Osteocyte (in vitro differentiated cells): ENCODE measurements around the gene USP34. TPM values are rescaled to one million over a fixed set of nuclear protein-coding genes. Genes with fewer than 3 reads are reported as not detected.
A peak's percentile ranks its signal among the peaks of the same experiment; 100 is the strongest.
"Not testable (repeated sequence)": the region's sequence is repeated elsewhere in the genome, so short reads cannot be mapped to it uniquely, and the experiment has no call there.

Source experiments
- DNase-seq: peaks from one replicate; pipeline ENCODE4 v3.0.0; 2021; ENCODE audit warnings: mixed read lengths; ENCODE audit not compliant: unreplicated experiment; ENCODE audit errors: extremely low spot score
- H3K27ac Mint-ChIP-seq: one replicate; pipeline ENCODE4 v1.8.0; 2021; ENCODE audit warnings: mild to moderate bottlenecking, mixed read lengths; ENCODE audit not compliant: unreplicated experiment
- H3K27me3 Mint-ChIP-seq: one replicate; pipeline ENCODE4 v1.8.0; 2021; ENCODE audit warnings: mixed read lengths; ENCODE audit not compliant: unreplicated experiment
- H3K36me3 Mint-ChIP-seq: one replicate; pipeline ENCODE4 v1.8.0; 2021; ENCODE audit warnings: mixed read lengths; ENCODE audit not compliant: unreplicated experiment
- H3K4me1 Mint-ChIP-seq: one replicate; pipeline ENCODE4 v1.8.0; 2021; ENCODE audit warnings: mixed read lengths; ENCODE audit not compliant: unreplicated experiment
- H3K4me3 Mint-ChIP-seq: one replicate; pipeline ENCODE4 v1.8.0; 2021; ENCODE audit warnings: mild to moderate bottlenecking, moderate library complexity, mixed read lengths; ENCODE audit not compliant: unreplicated experiment
- H3K9me3 Mint-ChIP-seq: one replicate; pipeline ENCODE4 v1.8.0; 2021; ENCODE audit warnings: mixed read lengths; ENCODE audit not compliant: unreplicated experiment
- total RNA-seq: library from RNA; stranded (reverse); gene quantifications from 2 replicates; pipeline ENCODE4 v1.2.1, GENCODE V29; 2021
- TF ChIP-seq, protein P1 (sequence below): fragments of 200-600 bp; sonication (generic); IDR thresholded peaks from 2 replicates; pipeline ENCODE4 v1.5.0; 2021; ENCODE audit warnings: antibody characterized with exemption, mild to moderate bottlenecking, moderate library complexity

Gene USP34
- total RNA-seq, 1 donor from 2014 or later: 111 TPM

DNA sequence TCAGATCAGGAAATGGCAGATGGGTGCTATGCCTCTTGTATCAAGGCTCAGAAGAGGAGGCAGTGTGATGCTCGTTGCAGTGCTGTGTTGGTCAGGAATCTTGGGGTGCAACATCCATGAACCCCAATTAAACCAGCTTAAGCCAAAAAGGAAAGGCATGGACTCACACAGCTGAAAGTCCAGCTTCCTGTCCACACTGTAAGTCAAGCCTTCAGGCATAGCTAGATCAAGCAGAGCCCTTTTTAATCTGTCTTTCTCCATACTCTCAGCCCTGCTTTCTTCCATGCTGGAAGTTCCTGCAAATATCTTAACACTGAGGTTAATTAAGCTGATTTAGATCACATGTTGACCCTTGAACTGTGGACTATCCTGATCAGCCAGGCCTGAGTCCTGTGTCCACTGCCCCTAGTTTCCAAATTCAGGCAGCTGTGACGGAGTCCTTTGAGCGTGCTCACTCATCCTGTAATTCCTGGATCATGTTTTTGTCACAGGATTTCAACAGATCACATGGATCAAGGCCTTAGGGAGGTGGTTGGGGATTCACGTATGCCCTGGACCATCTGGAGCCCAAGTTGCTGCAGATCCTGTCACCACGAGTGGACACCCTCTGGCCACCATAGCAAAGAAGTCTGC, 313.4 kb downstream of the USP34 start:
- no peak for DNase-seq
- Mint-ChIP-seq H3K4me3 (no peak overlapping the region), H3K4me1 (no peaks in the 10 kb centered on the region), H3K36me3 (peaks cover 27% of the 10 kb centered on the region), H3K9me3 (peaks cover 8% of the 10 kb centered on the region), H3K27me3 (no peaks in the 10 kb centered on the region), H3K27ac (no peak overlapping the region)
- TF ChIP-seq, protein P1, sequence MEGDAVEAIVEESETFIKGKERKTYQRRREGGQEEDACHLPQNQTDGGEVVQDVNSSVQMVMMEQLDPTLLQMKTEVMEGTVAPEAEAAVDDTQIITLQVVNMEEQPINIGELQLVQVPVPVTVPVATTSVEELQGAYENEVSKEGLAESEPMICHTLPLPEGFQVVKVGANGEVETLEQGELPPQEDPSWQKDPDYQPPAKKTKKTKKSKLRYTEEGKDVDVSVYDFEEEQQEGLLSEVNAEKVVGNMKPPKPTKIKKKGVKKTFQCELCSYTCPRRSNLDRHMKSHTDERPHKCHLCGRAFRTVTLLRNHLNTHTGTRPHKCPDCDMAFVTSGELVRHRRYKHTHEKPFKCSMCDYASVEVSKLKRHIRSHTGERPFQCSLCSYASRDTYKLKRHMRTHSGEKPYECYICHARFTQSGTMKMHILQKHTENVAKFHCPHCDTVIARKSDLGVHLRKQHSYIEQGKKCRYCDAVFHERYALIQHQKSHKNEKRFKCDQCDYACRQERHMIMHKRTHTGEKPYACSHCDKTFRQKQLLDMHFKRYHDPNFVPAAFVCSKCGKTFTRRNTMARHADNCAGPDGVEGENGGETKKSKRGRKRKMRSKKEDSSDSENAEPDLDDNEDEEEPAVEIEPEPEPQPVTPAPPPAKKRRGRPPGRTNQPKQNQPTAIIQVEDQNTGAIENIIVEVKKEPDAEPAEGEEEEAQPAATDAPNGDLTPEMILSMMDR: no peak

DNA sequence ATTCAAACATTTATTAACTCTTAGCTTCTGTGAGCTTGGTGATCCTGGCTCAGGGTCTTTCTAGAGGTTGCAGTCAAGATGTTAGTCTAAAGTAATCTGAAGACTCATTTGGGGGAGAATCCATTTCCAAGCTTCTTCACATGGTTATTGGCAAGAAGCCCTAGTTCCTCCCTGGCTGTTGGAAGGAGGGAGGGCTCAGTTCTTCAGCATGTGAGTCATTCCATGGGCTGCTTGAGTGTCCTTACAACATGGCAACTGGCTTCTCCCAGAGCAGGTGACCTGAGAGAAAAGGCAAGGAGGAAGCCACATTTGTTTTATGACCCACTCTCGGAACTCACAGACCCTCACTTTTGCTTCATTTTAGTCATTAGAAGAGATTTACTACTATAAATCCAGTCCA, 319.5 kb downstream of the USP34 start:
- Mint-ChIP-seq H3K27me3 (no peaks in the 10 kb centered on the region), H3K36me3 (peaks cover 18% of the 10 kb centered on the region), H3K27ac (no peak overlapping the region), H3K4me1 (no peaks in the 10 kb centered on the region), H3K4me3 (no peak overlapping the region), H3K9me3 (no peaks in the 10 kb centered on the region)
- TF ChIP-seq, protein P1: no peak
- DNase-seq: no peak

DNA sequence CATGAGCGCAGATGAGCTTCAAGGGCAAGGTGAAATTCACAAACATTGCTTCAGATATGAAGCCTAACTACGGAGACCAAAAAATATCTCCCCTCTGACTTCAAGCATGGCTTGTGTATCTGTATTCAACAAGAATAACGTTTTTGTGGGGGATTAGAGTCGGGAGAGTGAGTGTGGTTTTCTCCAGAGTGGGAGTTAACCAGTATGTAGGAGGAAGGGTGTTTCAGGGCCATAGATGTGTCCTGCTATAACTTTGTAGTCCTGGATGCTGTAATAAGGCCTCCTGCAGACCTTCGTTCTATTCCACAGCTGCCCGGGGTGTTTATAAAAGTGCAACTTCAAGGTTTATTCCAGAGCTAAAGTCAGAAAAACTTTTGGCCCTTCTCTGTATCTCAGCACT, 321.8 kb downstream of the USP34 start:
- Mint-ChIP-seq H3K4me3 (no peak overlapping the region), H3K27me3 (no peaks in the 10 kb centered on the region), H3K4me1 (peaks cover 7% of the 10 kb centered on the region), H3K9me3 (no peaks in the 10 kb centered on the region), H3K36me3 (peaks cover 18% of the 10 kb centered on the region), H3K27ac (no peak overlapping the region)
- TF ChIP-seq, protein P1: no peak
- no peak for DNase-seq

DNA sequence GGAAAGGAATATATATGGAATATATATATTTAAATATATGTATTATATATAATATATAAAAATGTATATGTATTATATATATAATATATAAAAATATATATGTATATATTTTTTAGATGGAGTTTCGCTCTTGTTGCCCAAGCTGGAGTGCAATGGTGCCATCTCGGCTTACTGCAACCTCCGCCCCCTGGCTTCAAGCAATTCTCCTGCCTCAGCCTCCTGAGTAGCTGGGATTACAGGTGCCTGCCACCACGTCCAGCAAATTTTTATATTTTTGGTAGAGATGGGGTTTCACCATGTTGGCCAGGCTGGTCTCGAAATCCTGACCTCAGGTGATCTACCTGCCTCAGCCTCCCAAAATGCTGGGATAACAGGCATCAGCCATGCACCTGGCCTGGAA, 322.8 kb downstream of the USP34 start:
- not testable (repeated sequence) for H3K27ac Mint-ChIP-seq, H3K4me3 Mint-ChIP-seq, H3K9me3 Mint-ChIP-seq

DNA sequence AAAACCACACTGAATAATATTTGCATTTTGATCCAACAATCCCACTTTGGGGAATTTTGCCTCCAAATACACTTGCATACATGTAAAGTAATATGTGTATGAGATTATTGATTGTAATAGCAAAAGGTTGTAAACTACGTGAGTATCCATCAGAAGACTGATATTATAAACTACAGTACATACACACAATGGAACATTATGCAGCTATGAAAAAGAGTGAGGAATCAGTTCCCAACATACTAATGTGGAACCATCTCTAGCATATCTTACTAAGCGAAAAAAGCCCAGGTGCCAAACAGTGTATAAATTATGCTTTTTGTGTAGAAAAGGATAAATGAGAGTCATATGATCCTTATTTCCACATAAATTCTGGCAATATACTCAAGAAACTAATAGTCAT, 324.9 kb downstream of the USP34 start:
- Mint-ChIP-seq H3K4me3 (peak overlapping the region; percentile 69), H3K9me3 (no peaks in the 10 kb centered on the region), H3K36me3 (peaks cover 11% of the 10 kb centered on the region), H3K27me3 (no peaks in the 10 kb centered on the region), H3K4me1 (peaks cover 7% of the 10 kb centered on the region), H3K27ac (no peak overlapping the region)
- TF ChIP-seq, protein P1: no peak
- no peak for DNase-seq

More for the DNA sequence above, 322.8 kb downstream of the USP34 start:
- H3K36me3 Mint-ChIP-seq: peaks cover 18% of the 10 kb centered on the region
- not testable (repeated sequence) for H3K27me3 Mint-ChIP-seq, H3K4me1 Mint-ChIP-seq
- peak; percentile 53 for DNase-seq
